ENCODE data around the gene CTSD.

CTSD gene

GRCh38 chr11:1742869-1743584 lies 20.7 kb downstream of the CTSD start:
- no peak for DNase-seq

- no peak for DNase-seq
Measured at GRCh38 chr11:1742371-1742770, 21.4 kb downstream of the CTSD start.

GRCh38 chr11:1741741-1742140 lies 22.0 kb downstream of the CTSD start:
- DNase-seq = no peak

GRCh38 chr11:1740786-1741530 lies 22.8 kb downstream of the CTSD start:
- no peak for DNase-seq

GRCh38 chr11:1739576-1739975 lies 24.2 kb downstream of the CTSD start:
- DNase-seq = no peak

- no peak for DNase-seq
Measured at GRCh38 chr11:1738380-1738779, 25.3 kb downstream of the CTSD start.

- no peak for DNase-seq
Measured at GRCh38 chr11:1737080-1737757, 26.5 kb downstream of the CTSD start.

GRCh38 chr11:1736447-1736992 lies 27.2 kb downstream of the CTSD start:
- no peak for DNase-seq

- DNase-seq = no peak
Measured at GRCh38 chr11:1735271-1735670, 28.5 kb downstream of the CTSD start.

- no peak for DNase-seq
Measured at GRCh38 chr11:1734641-1735081, 29.1 kb downstream of the CTSD start.

GRCh38 chr11:1733716-1734640 lies 29.7 kb downstream of the CTSD start:
- no peak for DNase-seq

GRCh38 chr11:1733009-1733715 lies 30.6 kb downstream of the CTSD start:
- no peak for DNase-seq

GRCh38 chr11:1732418-1733008 lies 31.2 kb downstream of the CTSD start:
- no peak for DNase-seq

GRCh38 chr11:1731451-1732059 lies 32.2 kb downstream of the CTSD start:
- no peak for DNase-seq

GRCh38 chr11:1730059-1730629 lies 33.6 kb downstream of the CTSD start:
- no peak for DNase-seq

- no peak for DNase-seq
Measured at GRCh38 chr11:1729692-1730011, 34.1 kb downstream of the CTSD start.

GRCh38 chr11:1728931-1729691 lies 34.6 kb downstream of the CTSD start:
- no peak for DNase-seq

- DNase-seq = no peak
Measured at GRCh38 chr11:1728301-1728700, 35.4 kb downstream of the CTSD start.

- DNase-seq = no peak
Measured at GRCh38 chr11:1727861-1728260, 35.9 kb downstream of the CTSD start.

All from activated naive CD4-positive, alpha-beta T cell (primary cell).